RPMI8226 (cell line): Measurements from ENCODE around the gene LY86.
"Not testable (repeated sequence)": the region's sequence is repeated elsewhere in the genome, so short reads cannot be mapped to it uniquely, and the experiment has no call there.

Source experiments
- DNase-seq: peaks from one replicate; pipeline ENCODE4 v3.0.0-alpha.2; 2015

Gene LY86

DNA sequence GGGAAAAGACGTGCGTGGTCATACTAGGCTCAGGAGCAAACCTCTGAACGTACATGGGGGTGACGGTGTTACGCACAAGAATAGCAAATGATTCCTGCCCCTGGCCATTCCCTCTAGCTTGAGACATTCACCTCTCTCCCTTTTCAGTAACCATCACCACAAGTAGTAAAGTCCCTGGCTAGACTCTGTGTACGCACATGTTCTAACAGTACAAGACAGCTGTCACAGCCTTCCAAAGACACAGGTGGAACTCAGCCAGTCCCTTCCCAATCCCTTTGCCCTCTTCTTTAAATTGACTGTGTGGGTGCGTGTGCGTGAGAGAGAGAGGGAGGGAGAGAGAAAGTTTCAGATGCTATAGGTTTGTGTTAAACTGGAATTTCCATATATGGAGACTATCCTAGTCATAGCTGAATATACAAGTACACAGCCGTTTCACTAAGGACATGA lies 67.3 kb downstream of the LY86 start:
- no peak for DNase-seq

- DNase-seq = no peak
Measured at GRCh38 chr6:6656287-6656686, 67.8 kb downstream of the LY86 start.

- no peak for DNase-seq
Measured at GRCh38 chr6:6657085-6657819, 68.7 kb downstream of the LY86 start.

GRCh38 chr6:6657820-6658217 lies 69.3 kb downstream of the LY86 start:
- DNase-seq = no peak

DNA sequence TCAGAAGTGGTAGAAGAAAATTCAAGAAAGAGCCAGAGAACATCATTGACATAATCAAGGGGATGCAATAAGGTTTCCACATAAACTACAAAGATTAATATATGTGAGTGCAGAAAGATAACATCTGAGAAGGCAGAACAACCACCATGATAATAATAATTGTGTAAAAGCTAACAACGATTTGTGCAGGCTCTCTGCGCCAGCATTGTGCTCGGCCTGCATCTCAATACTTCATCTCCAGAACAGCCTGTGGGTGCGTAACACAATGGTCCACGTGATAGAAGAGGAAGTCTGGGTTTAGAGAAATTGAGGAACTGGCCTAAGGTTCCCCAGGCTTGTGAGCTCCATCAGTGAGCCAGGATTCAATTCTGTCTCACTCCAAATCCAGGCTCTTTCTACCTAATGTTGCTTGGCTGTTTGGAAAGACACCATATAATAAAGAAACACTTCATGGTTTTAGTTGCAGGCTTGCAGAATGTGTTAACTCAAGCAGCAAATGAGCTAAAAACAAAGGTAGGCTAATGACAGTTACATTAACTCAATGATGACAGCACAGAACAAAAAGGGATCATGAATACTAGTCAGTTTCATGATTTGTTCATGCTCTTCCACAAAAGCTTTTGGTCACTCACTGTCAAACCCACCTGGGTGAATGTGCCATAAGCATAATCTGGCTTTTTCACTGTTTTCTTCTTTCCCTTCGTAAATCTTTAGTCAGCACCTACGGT lies 71.2 kb downstream of the LY86 start:
- DNase-seq = peak; percentile 22

GRCh38 chr6:6660339-6661045 lies 72.0 kb downstream of the LY86 start:
- DNase-seq = no peak

DNA sequence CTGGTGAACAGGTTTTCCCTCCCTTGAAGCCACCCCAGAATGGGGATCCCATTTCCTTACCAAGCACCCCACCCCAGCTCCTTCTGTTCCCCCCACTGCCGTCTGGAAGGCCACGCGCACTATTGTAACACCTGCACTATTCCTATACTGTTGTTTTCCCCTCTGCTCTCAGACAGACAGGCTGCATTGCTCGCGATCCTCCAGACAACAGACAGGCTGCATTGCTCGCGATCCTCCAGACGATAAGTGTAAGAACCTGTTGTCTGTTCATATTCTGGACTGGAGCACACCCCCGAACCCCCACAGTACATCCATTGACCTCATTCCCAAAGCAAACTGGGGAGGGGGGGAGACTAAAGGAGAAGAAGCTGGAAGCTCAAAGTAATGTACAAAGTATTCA lies 72.7 kb downstream of the LY86 start:
- DNase-seq = no peak

- peak; percentile 80 for DNase-seq
Measured at GRCh38 chr6:6661684-6662083, 73.2 kb downstream of the LY86 start.

DNA sequence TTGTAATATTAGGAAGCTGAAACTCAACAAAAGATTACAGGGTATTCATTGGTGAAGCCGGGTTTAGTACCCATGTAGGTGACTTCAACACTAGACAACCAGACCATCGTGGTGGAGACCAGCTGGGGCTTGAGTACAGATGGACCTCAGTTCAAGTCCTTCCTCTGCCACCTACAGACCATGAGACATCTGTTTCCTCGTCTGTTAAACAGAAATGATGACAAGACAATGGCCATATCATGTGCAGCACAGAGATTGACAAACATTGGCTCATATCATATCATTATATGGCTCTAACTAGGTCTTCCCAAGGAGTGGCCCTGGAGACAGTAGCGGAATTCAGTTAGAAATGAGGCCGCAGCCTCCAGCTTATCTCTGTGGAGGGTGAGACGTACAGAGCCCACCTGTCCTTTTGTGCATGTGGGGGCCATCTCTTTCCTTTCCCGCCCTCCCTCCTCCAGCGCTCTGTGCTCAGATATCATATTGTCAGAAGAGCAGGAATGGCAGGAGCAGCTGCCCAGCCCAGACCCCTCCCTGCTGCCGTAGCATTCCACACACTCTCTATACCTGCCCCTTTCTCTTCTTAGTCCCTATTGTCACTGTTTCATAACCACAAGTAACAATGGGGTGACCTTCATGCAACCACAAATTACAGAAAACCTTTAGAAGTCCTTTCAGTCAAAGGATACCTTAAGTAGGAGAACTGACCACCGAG lies 75.1 kb downstream of the LY86 start:
- DNase-seq = no peak

DNA sequence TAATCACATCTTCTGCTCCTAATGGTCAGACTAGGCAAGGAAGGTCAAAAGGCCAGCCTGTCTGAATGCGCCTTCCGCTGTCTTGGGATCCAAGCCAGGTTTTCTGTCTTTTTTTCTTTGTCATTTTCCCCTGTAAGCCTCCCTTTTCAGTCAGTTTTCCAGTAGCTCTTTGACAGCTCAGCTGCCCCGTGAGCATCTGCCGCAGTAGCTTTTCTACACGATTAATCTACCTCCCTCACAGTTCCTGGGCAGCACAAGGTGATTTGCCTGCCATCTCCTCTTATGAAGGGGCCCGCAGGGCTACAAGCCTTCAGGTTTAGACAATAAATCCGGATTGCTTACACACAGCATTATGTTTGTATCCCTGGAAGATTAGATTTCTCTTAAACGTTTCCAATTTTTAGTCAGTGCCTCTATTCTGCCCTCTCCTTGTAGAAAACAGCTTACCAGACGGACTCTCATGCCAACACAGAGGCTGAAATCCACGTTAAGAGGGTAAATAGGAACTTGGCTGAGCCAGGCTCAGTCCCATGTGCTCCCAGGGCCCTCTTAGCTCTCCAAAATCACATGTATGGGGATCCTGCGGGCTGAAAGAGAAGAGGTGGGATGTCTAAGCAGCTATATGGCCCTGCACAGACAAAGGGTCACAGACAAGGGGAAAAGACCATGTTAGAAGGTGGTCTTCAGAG lies 77.2 kb downstream of the LY86 start:
- DNase-seq = no peak

- DNase-seq = not testable (repeated sequence)
Measured at GRCh38 chr6:6670150-6670549, 81.6 kb downstream of the LY86 start.

- peak; percentile 31 for DNase-seq
Measured at GRCh38 chr6:6674872-6675271, 86.4 kb downstream of the LY86 start.

- DNase-seq = peak; percentile 85
Measured at GRCh38 chr6:6676910-6677441, 88.5 kb downstream of the LY86 start.

GRCh38 chr6:6678185-6678671 lies 89.7 kb downstream of the LY86 start:
- DNase-seq = no peak

GRCh38 chr6:6678811-6679210 lies 90.3 kb downstream of the LY86 start:
- DNase-seq = no peak

- DNase-seq = no peak
Measured at GRCh38 chr6:6679633-6680032, 91.1 kb downstream of the LY86 start.

DNA sequence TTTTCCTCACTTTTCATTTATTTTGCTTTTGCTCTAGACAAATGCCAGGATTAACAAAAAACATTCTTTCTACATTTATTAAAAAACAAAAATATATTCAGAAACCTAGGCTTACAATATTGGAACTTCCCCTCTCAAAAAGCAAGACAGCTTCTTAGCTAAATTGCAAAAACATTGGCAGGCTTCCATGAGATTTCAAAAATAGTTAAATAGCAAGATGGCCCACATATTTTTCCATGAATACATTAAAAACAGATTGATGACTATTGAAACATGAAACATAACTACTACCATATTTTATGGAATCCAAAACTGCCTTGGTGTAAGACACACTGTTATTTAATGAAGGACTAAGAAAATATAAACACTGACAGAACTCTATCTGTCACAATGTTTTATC lies 92.0 kb downstream of the LY86 start:
- no peak for DNase-seq

DNA sequence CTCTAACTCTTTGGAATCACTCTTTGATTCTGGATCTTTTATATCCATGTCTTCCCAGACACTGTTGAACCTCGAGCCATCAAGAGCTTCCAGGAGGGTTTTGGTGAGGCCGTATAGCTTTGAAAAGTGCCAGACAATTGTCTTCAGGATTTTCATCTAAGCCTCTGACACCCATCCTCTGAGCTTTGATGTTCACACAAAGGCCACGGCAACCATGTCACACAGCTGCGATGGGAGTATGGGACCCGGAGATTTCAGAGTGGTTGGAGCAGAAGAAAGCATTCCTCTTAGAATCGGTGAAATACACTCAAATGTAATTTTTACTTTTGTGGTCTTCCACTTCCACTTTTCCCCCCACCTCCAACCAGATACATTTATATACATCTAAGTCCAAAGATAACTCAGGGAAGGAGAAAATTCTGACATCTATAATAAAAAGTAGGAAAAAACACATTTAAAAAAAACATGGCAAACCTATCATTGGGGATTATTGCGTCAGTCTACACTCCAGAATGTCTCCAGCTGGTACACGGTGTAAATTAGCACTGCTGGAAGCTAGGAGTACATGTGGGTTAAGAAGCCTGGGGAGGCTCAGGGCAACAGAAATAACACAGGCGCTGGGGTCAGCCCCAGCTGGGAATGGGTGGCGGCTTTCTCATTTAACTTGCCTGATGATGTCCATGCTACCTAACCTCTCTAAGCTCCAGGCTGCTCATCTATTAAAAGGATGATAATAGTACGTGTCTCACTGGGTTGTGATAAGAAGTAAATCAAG lies 92.7 kb downstream of the LY86 start:
- DNase-seq = no peak

DNA sequence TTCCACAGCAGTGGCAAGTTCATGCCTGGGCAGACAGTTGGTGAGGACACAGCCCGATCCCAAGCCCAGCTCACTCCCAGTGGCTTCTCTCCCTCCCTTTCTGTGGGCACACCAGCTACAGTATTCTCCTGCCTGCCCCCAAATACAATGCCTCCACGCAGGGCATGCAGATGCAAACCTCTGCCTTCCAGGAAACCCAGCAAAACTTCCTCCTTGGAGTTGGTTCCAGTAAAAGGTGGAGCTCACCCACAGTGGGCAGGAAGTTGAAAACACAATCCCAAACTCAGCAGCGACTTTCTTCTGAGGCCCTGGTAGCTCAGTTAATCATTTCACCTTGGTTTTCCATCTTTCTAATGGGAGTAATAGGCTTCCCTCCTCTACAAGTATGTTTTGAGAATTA lies 93.7 kb downstream of the LY86 start:
- no peak for DNase-seq

- DNase-seq = no peak
Measured at GRCh38 chr6:6683969-6684833, 95.7 kb downstream of the LY86 start.
